ENCODE data around the gene PNPO.
"Not testable (repeated sequence)": the region's sequence is repeated elsewhere in the genome, so short reads cannot be mapped to it uniquely, and the experiment has no call there.

PNPO gene

GRCh38 chr17:47983492-47984223, 42.3 kb downstream of the PNPO start:
- peaks cover 71% of the 10 kb centered on the region for H3K36me3 Mint-ChIP-seq (ENCODE audit: low read depth)
- intact Hi-C loops (cut with micrococcal nuclease) = no loop called here

GRCh38 chr17:47986520-47986919, 45.1 kb downstream of the PNPO start:
- no peak overlapping the region for H3K4me3 Mint-ChIP-seq
- intact Hi-C loops (cut with micrococcal nuclease) = no loop called here

More at GRCh38 chr17:47983492-47984223, 42.3 kb downstream of the PNPO start:
- peaks cover 9% of the 10 kb centered on the region for H3K27me3 Mint-ChIP-seq
- no peaks in the 10 kb centered on the region for H3K9me3 Mint-ChIP-seq
- H3K4me1 Mint-ChIP-seq (ENCODE audit: low read depth) = peaks cover 66% of the 10 kb centered on the region
- H3K27ac Mint-ChIP-seq = peak overlapping the region; percentile 83
- H3K4me3 Mint-ChIP-seq = peak overlapping the region; percentile 34

GRCh38 chr17:47987240-47987835, 46.0 kb downstream of the PNPO start:
- Mint-ChIP-seq H3K27ac (peak overlapping the region; percentile 63), H3K27me3 (peaks cover 15% of the 10 kb centered on the region), H3K4me1 (ENCODE audit: low read depth) (peaks cover 32% of the 10 kb centered on the region), H3K36me3 (ENCODE audit: low read depth) (peaks cover 34% of the 10 kb centered on the region), H3K4me3 (no peak overlapping the region), H3K9me3 (no peaks in the 10 kb centered on the region)
- intact Hi-C loops (cut with micrococcal nuclease) = no loop called here

More at GRCh38 chr17:47986520-47986919, 45.1 kb downstream of the PNPO start:
- Mint-ChIP-seq H3K36me3 (ENCODE audit: low read depth) (peaks cover 43% of the 10 kb centered on the region), H3K27me3 (peaks cover 15% of the 10 kb centered on the region), H3K9me3 (no peaks in the 10 kb centered on the region), H3K4me1 (ENCODE audit: low read depth) (peaks cover 40% of the 10 kb centered on the region), H3K27ac (no peak overlapping the region)

- Mint-ChIP-seq H3K27me3 (peaks cover 15% of the 10 kb centered on the region), H3K4me1 (ENCODE audit: low read depth) (peaks cover 21% of the 10 kb centered on the region), H3K36me3 (ENCODE audit: low read depth) (peaks cover 26% of the 10 kb centered on the region)
- H3K4me3 Mint-ChIP-seq; intact Hi-C loops (cut with micrococcal nuclease); H3K9me3 Mint-ChIP-seq; H3K27ac Mint-ChIP-seq: not testable (repeated sequence)
Measured at GRCh38 chr17:47988445-47988844, 47.1 kb downstream of the PNPO start.

GRCh38 chr17:47989159-47989558, 47.8 kb downstream of the PNPO start:
- peaks cover 14% of the 10 kb centered on the region for H3K4me1 Mint-ChIP-seq (ENCODE audit: low read depth)
- peak overlapping the region; percentile 32 for H3K27ac Mint-ChIP-seq
- H3K36me3 Mint-ChIP-seq (ENCODE audit: low read depth) = peaks cover 20% of the 10 kb centered on the region
- no peaks in the 10 kb centered on the region for H3K9me3 Mint-ChIP-seq
- intact Hi-C loops (cut with micrococcal nuclease) = no loop called here
- H3K27me3 Mint-ChIP-seq = peaks cover 15% of the 10 kb centered on the region
- no peak overlapping the region for H3K4me3 Mint-ChIP-seq

- Mint-ChIP-seq H3K27ac (peak overlapping the region; percentile 32), H3K4me1 (ENCODE audit: low read depth) (peaks cover 10% of the 10 kb centered on the region), H3K9me3 (no peaks in the 10 kb centered on the region), H3K36me3 (ENCODE audit: low read depth) (peaks cover 18% of the 10 kb centered on the region), H3K27me3 (peaks cover 15% of the 10 kb centered on the region), H3K4me3 (no peak overlapping the region)
- intact Hi-C loops (cut with micrococcal nuclease) = no loop called here
Measured at GRCh38 chr17:47989700-47990099, 48.3 kb downstream of the PNPO start.

GRCh38 chr17:47990962-47991731, 49.8 kb downstream of the PNPO start:
- H3K4me1 Mint-ChIP-seq (ENCODE audit: low read depth) = peaks cover 15% of the 10 kb centered on the region
- no peaks in the 10 kb centered on the region for H3K9me3 Mint-ChIP-seq
- H3K36me3 Mint-ChIP-seq (ENCODE audit: low read depth) = peaks cover 5% of the 10 kb centered on the region
- intact Hi-C loops (cut with micrococcal nuclease) = no loop called here
- no peak overlapping the region for H3K4me3 Mint-ChIP-seq
- peaks cover 15% of the 10 kb centered on the region for H3K27me3 Mint-ChIP-seq
- H3K27ac Mint-ChIP-seq = peak overlapping the region; percentile 49

- Mint-ChIP-seq H3K4me1 (ENCODE audit: low read depth) (peaks cover 16% of the 10 kb centered on the region), H3K36me3 (ENCODE audit: low read depth) (no peaks in the 10 kb centered on the region), H3K27ac (no peak overlapping the region), H3K4me3 (no peak overlapping the region), H3K9me3 (no peaks in the 10 kb centered on the region), H3K27me3 (peaks cover 14% of the 10 kb centered on the region)
- intact Hi-C loops (cut with micrococcal nuclease) = no loop called here
Measured at GRCh38 chr17:47992216-47992615, 50.8 kb downstream of the PNPO start.

- H3K27ac Mint-ChIP-seq = no peak overlapping the region
- H3K36me3 Mint-ChIP-seq (ENCODE audit: low read depth) = no peaks in the 10 kb centered on the region
- intact Hi-C loops (cut with micrococcal nuclease) = no loop called here
Measured at GRCh38 chr17:47993031-47993564, 51.7 kb downstream of the PNPO start.

GRCh38 chr17:47993964-47994363, 52.6 kb downstream of the PNPO start:
- H3K27ac Mint-ChIP-seq = peak overlapping the region; percentile 22
- H3K4me1 Mint-ChIP-seq (ENCODE audit: low read depth) = peaks cover 18% of the 10 kb centered on the region
- H3K27me3 Mint-ChIP-seq = peaks cover 6% of the 10 kb centered on the region
- no peaks in the 10 kb centered on the region for H3K9me3 Mint-ChIP-seq
- H3K36me3 Mint-ChIP-seq (ENCODE audit: low read depth) = no peaks in the 10 kb centered on the region
- intact Hi-C loops (cut with micrococcal nuclease) = no loop called here
- no peak overlapping the region for H3K4me3 Mint-ChIP-seq

More at GRCh38 chr17:47993031-47993564, 51.7 kb downstream of the PNPO start:
- Mint-ChIP-seq H3K4me3 (no peak overlapping the region), H3K27me3 (peaks cover 6% of the 10 kb centered on the region), H3K4me1 (ENCODE audit: low read depth) (peaks cover 22% of the 10 kb centered on the region), H3K9me3 (no peaks in the 10 kb centered on the region)

- H3K4me1 Mint-ChIP-seq (ENCODE audit: low read depth) = peaks cover 24% of the 10 kb centered on the region
- H3K27ac Mint-ChIP-seq = peak overlapping the region; percentile 22
- intact Hi-C loops (cut with micrococcal nuclease) = no loop called here
- no peaks in the 10 kb centered on the region for H3K9me3 Mint-ChIP-seq
- H3K27me3 Mint-ChIP-seq = peaks cover 6% of the 10 kb centered on the region
- H3K4me3 Mint-ChIP-seq = no peak overlapping the region
- H3K36me3 Mint-ChIP-seq (ENCODE audit: low read depth) = no peaks in the 10 kb centered on the region
Measured at GRCh38 chr17:47994724-47995123, 53.4 kb downstream of the PNPO start.

GRCh38 chr17:47995241-47995935, 54.0 kb downstream of the PNPO start:
- H3K36me3 Mint-ChIP-seq (ENCODE audit: low read depth) = no peaks in the 10 kb centered on the region
- H3K4me1 Mint-ChIP-seq (ENCODE audit: low read depth) = peaks cover 30% of the 10 kb centered on the region
- peaks cover 6% of the 10 kb centered on the region for H3K27me3 Mint-ChIP-seq
- intact Hi-C loops (cut with micrococcal nuclease) = no loop called here
- H3K27ac Mint-ChIP-seq = peak overlapping the region; percentile 48
- no peak overlapping the region for H3K4me3 Mint-ChIP-seq
- H3K9me3 Mint-ChIP-seq = no peaks in the 10 kb centered on the region

GRCh38 chr17:47996201-47996600, 54.8 kb downstream of the PNPO start:
- intact Hi-C loops (cut with micrococcal nuclease) = no loop called here
- Mint-ChIP-seq H3K4me3 (no peak overlapping the region), H3K27me3 (peaks cover 2% of the 10 kb centered on the region), H3K27ac (peak overlapping the region; percentile 48), H3K36me3 (ENCODE audit: low read depth) (no peaks in the 10 kb centered on the region), H3K9me3 (no peaks in the 10 kb centered on the region), H3K4me1 (ENCODE audit: low read depth) (peaks cover 35% of the 10 kb centered on the region)
